IMR-90 (cell line): ENCODE results near the gene LGALSL. TPM values are rescaled to one million over a fixed set of nuclear protein-coding genes. Genes with fewer than 3 reads are reported as not detected.

Source experiments
- ATAC-seq: fragments of 200-7000 bp; cut with Tn5 transposase; 2 replicates; pipeline ENCODE4 v1.9.1; 2020; ENCODE audit warnings: low read depth, mild to moderate bottlenecking, moderate library complexity
- BruUV-seq: library from RNA; stranded (reverse); fragments of 400-500 nt; replicated peaks from 2 replicates; lab custom pipeline; 2021; lab: Mats Ljungman, UMichigan
- CTCF ChIA-PET: fragments of 300-600 bp; formaldehyde crosslinking; extraction: SDS; loops from one replicate; lab custom pipeline; 2021; ENCODE audit warnings: antibody characterized with exemption; lab: Yijun Ruan, JAX
- POLR2A ChIA-PET: fragments of 300-600 bp; sonication (Branson Sonifier 250); formaldehyde crosslinking; loops from one replicate; lab custom pipeline; 2022; ENCODE audit warnings: antibody characterized with exemption; ENCODE audit not compliant: unreplicated experiment; lab: Charles Lee
- DNase-seq: peaks from one replicate; pipeline ENCODE4 v3.0.0; 2013
- H2AFZ ChIP-seq: replicated peaks from 2 replicates; pipeline ENCODE3; 2013; ENCODE audit warnings: low read length, mild to moderate bottlenecking; ENCODE audit not compliant: poor library complexity
- H2AK5ac ChIP-seq: 2 replicates; pipeline ENCODE4 v1.6.1; 2013; ENCODE audit warnings: low read depth, low read length, inconsistent platforms
- H2AK9ac ChIP-seq: replicated peaks from 2 replicates; pipeline ENCODE3; 2013; ENCODE audit warnings: mild to moderate bottlenecking, low read depth, low read length, moderate library complexity; ENCODE audit not compliant: poor library complexity
- H2BK120ac ChIP-seq: 2 replicates; pipeline ENCODE4 v1.6.1; 2013; ENCODE audit warnings: low read depth, low read length, inconsistent platforms
- H2BK15ac ChIP-seq: 3 replicates; pipeline ENCODE4 v1.6.1; 2013; ENCODE audit warnings: low read depth, low read length, inconsistent platforms
- H2BK20ac ChIP-seq: 2 replicates; pipeline ENCODE4 v1.6.1; 2013; ENCODE audit warnings: low read depth, mild to moderate bottlenecking, inconsistent platforms, low read length, moderate library complexity
- H2BK5ac ChIP-seq: 2 replicates; pipeline ENCODE4 v1.6.1; 2013; ENCODE audit warnings: mild to moderate bottlenecking, low read depth, low read length, inconsistent platforms; ENCODE audit not compliant: poor library complexity, severe bottlenecking
- H3K14ac ChIP-seq: replicated peaks from 2 replicates; pipeline ENCODE4 v1.6.1; 2013; ENCODE audit warnings: low read depth, low read length, inconsistent platforms
- H3K18ac ChIP-seq: 2 replicates; pipeline ENCODE4 v1.6.1; 2013; ENCODE audit warnings: low read depth, low read length, control low read depth
- H3K23ac ChIP-seq: 2 replicates; pipeline ENCODE4 v1.6.1; 2013; ENCODE audit warnings: low read depth, low read length, inconsistent platforms
- H3K27ac ChIP-seq: 2 replicates; pipeline ENCODE4 v1.5.1; 2013; ENCODE audit warnings: mild to moderate bottlenecking, control low read depth, low read length; ENCODE audit not compliant: insufficient read depth
- H3K27me3 ChIP-seq: 2 replicates; pipeline ENCODE4 v1.6.1; 2013; ENCODE audit warnings: low read length; ENCODE audit not compliant: control insufficient read depth, insufficient read depth
- H3K36me3 ChIP-seq: 2 replicates; pipeline ENCODE4 v1.6.1; 2013; ENCODE audit warnings: low read length, mixed read lengths; ENCODE audit not compliant: control insufficient read depth, insufficient read depth
- H3K4ac ChIP-seq: 2 replicates; pipeline ENCODE4 v1.6.1; 2013; ENCODE audit warnings: low read depth, low read length, inconsistent platforms
- H3K4me1 ChIP-seq: 2 replicates; pipeline ENCODE4 v1.6.1; 2013; ENCODE audit warnings: low read length, mixed read lengths; ENCODE audit not compliant: control insufficient read depth, insufficient read depth
- H3K4me2 ChIP-seq: 2 replicates; pipeline ENCODE4 v1.6.1; 2013; ENCODE audit warnings: low read depth, mild to moderate bottlenecking, control low read depth, low read length, moderate library complexity
- H3K4me3 ChIP-seq: 2 replicates; pipeline ENCODE4 v1.5.1; 2013; ENCODE audit warnings: low read depth, mild to moderate bottlenecking, control low read depth, low read length, moderate library complexity; ENCODE audit not compliant: insufficient read depth
- H3K56ac ChIP-seq: 2 replicates; pipeline ENCODE4 v1.6.1; 2013; ENCODE audit warnings: low read length, inconsistent platforms; ENCODE audit not compliant: insufficient read depth; ENCODE audit errors: extremely low read depth
- H3K79me1 ChIP-seq, 2 experiments: 2 replicates each; pipeline ENCODE4 v1.6.1; 2013; ENCODE audit warnings: low read length in 2 of 2, inconsistent platforms in 1 of 2, low read depth in 1 of 2
- H3K9ac ChIP-seq: 2 replicates; pipeline ENCODE4 v1.6.1; 2013; ENCODE audit warnings: low read depth, low read length, control low read depth
- H3K9me1 ChIP-seq: 2 replicates; pipeline ENCODE4 v1.6.1; 2013; ENCODE audit warnings: low read length, inconsistent platforms; ENCODE audit not compliant: insufficient read depth
- H3K9me3 ChIP-seq: 2 replicates; pipeline ENCODE4 v1.6.1; 2013; ENCODE audit warnings: low read length; ENCODE audit not compliant: control insufficient read depth, insufficient read depth
- H4K20me1 ChIP-seq: 2 replicates; pipeline ENCODE4 v1.6.1; 2013; ENCODE audit warnings: low read length, inconsistent platforms; ENCODE audit not compliant: insufficient read depth
- H4K5ac ChIP-seq: 2 replicates; pipeline ENCODE4 v1.6.1; 2013; ENCODE audit warnings: mild to moderate bottlenecking, low read depth, low read length, control low read depth
- H4K8ac ChIP-seq, 2 experiments: 2 replicates each; pipeline ENCODE4 v1.6.1; 2013; ENCODE audit warnings: low read depth in 2 of 2, low read length in 2 of 2, control low read depth in 1 of 2, inconsistent platforms in 1 of 2
- H4K91ac ChIP-seq: 2 replicates; pipeline ENCODE4 v1.6.1; 2013; ENCODE audit warnings: low read depth, low read length, inconsistent platforms; ENCODE audit not compliant: insufficient read depth
- RAD21 ChIP-seq: IDR thresholded peaks from 2 replicates; pipeline ENCODE4 v1.6.1; 2012; ENCODE audit warnings: low read length, improper control_type of control experiment
- RFX5 ChIP-seq: IDR thresholded peaks from 2 replicates; pipeline ENCODE4 v1.8.0; 2012; ENCODE audit warnings: low read depth, mild to moderate bottlenecking, low read length, moderate library complexity
- WGBS, 2 experiments: methylation state at CpG; one replicate each; pipeline versions ENCODE4 v1.1.5 to v1.1.7; 2013; ENCODE audit warnings: missing lambda C conversion rate in 2 of 2; ENCODE audit not compliant: insufficient read length in 1 of 2; ENCODE audit errors: extremely low coverage in 2 of 2; 5-methylcytosine and 5-hydroxymethylcytosine counted together
- dilution Hi-C: fragments of 300-500 bp; cut with HindIII; formaldehyde crosslinking; loops from one replicate; pipeline ENCODE4 v1.14.3; 2018; ENCODE audit warnings: low sequenced_read_pairs; ENCODE audit not compliant: unreplicated experiment
- in situ Hi-C: fragments of 300-500 bp; cut with MboI; formaldehyde crosslinking; loops from 3 replicates; pipeline ENCODE4 v1.14.3; 2019; ENCODE audit warnings: low sequenced_read_pairs, inconsistent platforms, mixed read lengths
- intact Hi-C: fragments of 100-400 bp; cut with micrococcal nuclease; formaldehyde crosslinking; loops from 2 replicates; pipeline ENCODE4 v1.10.0; 2022
- polyA plus RNA-seq, 3 experiments: library from polyadenylated mRNA; depleted of rRNA; stranded (reverse); fragments of >200 nt; gene quantifications; 2 replicates each; pipeline ENCODE4 v1.2.3, GENCODE V29; 2012; ENCODE audit warnings: low replicate concordance in 1 of 3
- total RNA-seq: library from RNA; depleted of rRNA; stranded (reverse); fragments of >200 nt; gene quantifications from 2 replicates; pipeline ENCODE4 v1.2.3, GENCODE V29; 2012
- TF ChIP-seq, protein P1 (sequence below): conservative IDR thresholded peaks from 2 replicates; pipeline ENCODE4 v1.5.1; 2012; ENCODE audit warnings: mild to moderate bottlenecking, low read depth, low read length, improper control_type of control experiment

The LGALSL gene
- total and polyA plus RNA-seq, 2 of the 4 experiments (the other 2 are of a cell fraction): 0.86 to 2.9 TPM

DNA sequence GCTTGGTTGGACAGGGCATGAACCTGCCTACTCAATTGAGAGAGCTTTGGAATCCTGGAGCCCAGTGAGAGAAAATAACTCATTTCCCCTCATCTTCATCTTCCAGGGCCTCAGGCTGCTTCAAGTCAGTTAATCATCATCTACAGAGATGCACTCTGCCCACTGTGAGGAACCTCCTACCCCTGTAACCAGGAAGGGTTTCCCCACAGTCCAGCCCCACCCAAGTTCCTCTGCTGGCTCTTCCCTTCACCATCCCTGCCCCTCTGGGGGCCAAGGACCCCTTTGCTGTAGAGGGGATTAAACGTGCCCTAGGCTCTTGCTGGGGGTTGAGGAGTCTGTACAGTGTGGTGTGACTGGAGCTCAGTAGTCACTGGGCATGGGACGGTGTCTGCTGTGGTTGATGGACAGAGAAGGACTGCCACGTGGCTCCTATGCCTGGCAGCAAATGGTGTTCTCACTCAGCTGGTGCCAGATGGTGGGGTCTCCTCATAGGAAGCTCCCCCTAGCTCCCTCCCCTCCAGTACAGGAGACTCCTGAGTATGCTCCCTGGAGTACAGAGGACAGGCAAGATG, 29.5 kb upstream of the LGALSL start:
- Histone ChIP-seq H3K56ac (no peak overlapping the region), H3K18ac (no peak overlapping the region), H2AK5ac (no peak overlapping the region), H3K4ac (no peak overlapping the region), H4K91ac (no peak overlapping the region), H3K9ac (no peak overlapping the region), H3K4me2 (no peak overlapping the region), H4K20me1 (no peaks in the 10 kb centered on the region), H2BK20ac (no peak overlapping the region), H2BK15ac (no peak overlapping the region), H4K8ac (no peak overlapping the region), H3K4me3 (no peak overlapping the region), H3K9me3 (no peaks in the 10 kb centered on the region), H3K23ac (no peak overlapping the region), H2BK120ac (no peak overlapping the region), H3K14ac (no peak overlapping the region), H3K27me3 (peaks cover 15% of the 10 kb centered on the region), H2AFZ (no peak overlapping the region), H3K27ac (no peak overlapping the region), H3K9me1 (no peaks in the 10 kb centered on the region), H3K36me3 (no peaks in the 10 kb centered on the region), H3K4me1 (no peaks in the 10 kb centered on the region), H3K79me1 (no peaks in the 10 kb centered on the region), H2AK9ac (no peak overlapping the region), H4K5ac (no peak overlapping the region), H2BK5ac (no peak overlapping the region)
- in situ Hi-C loops (no loop called here), dilution Hi-C loops (no loop called here), intact Hi-C loops (no loop called here)
- DNase-seq (no peak), ATAC-seq (no peak)
- BruUV-seq: no TSS peak
- ChIA-PET POLR2A (no interaction called here), CTCF (interaction anchor here (0.7 kb wide), 1 partner anchor 12 kb away, joined by 3 read pairs; no protein-coding TSS in a partner anchor)
- no CpG with 5 or more reads among the region's 3 CpGs for WGBS, 2 experiments
- TF ChIP-seq, protein P1, sequence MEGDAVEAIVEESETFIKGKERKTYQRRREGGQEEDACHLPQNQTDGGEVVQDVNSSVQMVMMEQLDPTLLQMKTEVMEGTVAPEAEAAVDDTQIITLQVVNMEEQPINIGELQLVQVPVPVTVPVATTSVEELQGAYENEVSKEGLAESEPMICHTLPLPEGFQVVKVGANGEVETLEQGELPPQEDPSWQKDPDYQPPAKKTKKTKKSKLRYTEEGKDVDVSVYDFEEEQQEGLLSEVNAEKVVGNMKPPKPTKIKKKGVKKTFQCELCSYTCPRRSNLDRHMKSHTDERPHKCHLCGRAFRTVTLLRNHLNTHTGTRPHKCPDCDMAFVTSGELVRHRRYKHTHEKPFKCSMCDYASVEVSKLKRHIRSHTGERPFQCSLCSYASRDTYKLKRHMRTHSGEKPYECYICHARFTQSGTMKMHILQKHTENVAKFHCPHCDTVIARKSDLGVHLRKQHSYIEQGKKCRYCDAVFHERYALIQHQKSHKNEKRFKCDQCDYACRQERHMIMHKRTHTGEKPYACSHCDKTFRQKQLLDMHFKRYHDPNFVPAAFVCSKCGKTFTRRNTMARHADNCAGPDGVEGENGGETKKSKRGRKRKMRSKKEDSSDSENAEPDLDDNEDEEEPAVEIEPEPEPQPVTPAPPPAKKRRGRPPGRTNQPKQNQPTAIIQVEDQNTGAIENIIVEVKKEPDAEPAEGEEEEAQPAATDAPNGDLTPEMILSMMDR: no peak
- TF ChIP-seq RFX5 (no peak), RAD21 (no peak)
